ENCODE measurements around the gene TRMT1. TPM values are rescaled to one million over a fixed set of nuclear protein-coding genes. Genes with fewer than 3 reads are reported as not detected.

Gene TRMT1
- total and polyA plus RNA-seq, 2 donors = 16.5 to 31.2 TPM

DNA sequence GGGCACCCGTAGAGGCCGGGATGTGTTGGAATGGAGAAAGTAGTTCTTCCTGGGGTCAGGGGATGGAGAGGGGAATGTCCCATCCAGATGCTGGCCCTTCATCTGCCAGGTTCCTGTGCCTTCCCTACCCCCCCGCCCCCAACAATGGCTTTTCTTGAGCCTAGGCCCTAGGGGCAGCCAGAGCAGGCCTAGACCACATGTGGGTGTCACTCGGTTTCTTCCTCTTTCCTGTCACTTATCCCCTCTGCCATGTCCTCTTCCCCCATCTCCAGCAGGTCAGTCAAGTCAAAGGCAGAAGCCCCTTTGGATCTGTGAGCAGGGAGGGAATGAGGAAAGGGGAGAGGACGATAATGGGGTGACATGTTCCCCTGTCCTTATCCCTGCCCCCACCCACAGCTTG lies 50.3 kb downstream of the TRMT1 start:
- Histone ChIP-seq H3K27ac (ENCODE audit: low read depth) (no peak overlapping the region), H3K36me3 (ENCODE audit: insufficient read depth) (no peaks in the 10 kb centered on the region), H3K4me1 (ENCODE audit: insufficient read depth) (no peaks in the 10 kb centered on the region), H3K4me3 (ENCODE audit: low read depth, low read length) (no peak overlapping the region)
- no peak for DNase-seq (ENCODE audit: extremely low spot score)
- 75% methylated on average over 5 of the region's 5 CpGs for WGBS

DNA sequence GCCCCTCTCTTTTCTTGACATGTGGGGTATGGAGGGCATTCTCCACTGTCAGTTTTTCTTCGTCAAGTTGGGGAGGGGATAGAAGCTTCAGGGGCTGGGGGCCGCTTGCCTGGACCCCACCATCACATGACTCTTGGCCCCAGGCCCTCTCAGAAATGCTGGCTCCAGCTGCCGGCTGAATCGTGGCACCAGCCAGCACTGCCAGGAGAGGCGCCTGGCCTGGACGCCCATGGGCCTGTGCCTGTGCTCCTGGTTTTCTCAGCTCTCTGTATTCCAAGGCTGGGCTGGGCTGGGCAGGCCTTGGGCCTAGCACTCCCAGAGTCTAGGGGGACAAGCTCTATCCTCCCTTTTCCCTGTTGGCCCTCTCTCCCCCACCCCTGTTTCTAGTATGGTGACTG lies 52.4 kb downstream of the TRMT1 start:
- DNase-seq (ENCODE audit: extremely low spot score) = no peak
- WGBS = 53% methylated on average over 6 of the region's 6 CpGs
- H3K36me3 ChIP-seq (ENCODE audit: insufficient read depth) = no peaks in the 10 kb centered on the region
- H3K4me3 ChIP-seq (ENCODE audit: low read depth, low read length) = no peak overlapping the region
- H3K27ac ChIP-seq (ENCODE audit: low read depth) = no peak overlapping the region
- no peaks in the 10 kb centered on the region for H3K4me1 ChIP-seq (ENCODE audit: insufficient read depth)

GRCh38 chr19:13063461-13064091 lies 53.0 kb downstream of the TRMT1 start:
- Histone ChIP-seq H3K4me3 (ENCODE audit: low read depth, low read length) (no peak overlapping the region), H3K36me3 (ENCODE audit: insufficient read depth) (no peaks in the 10 kb centered on the region), H3K27ac (ENCODE audit: low read depth) (no peak overlapping the region), H3K4me1 (ENCODE audit: insufficient read depth) (no peaks in the 10 kb centered on the region)
- WGBS = 65% methylated on average over 5 of the region's 5 CpGs
- no peak for DNase-seq (ENCODE audit: extremely low spot score)

DNA sequence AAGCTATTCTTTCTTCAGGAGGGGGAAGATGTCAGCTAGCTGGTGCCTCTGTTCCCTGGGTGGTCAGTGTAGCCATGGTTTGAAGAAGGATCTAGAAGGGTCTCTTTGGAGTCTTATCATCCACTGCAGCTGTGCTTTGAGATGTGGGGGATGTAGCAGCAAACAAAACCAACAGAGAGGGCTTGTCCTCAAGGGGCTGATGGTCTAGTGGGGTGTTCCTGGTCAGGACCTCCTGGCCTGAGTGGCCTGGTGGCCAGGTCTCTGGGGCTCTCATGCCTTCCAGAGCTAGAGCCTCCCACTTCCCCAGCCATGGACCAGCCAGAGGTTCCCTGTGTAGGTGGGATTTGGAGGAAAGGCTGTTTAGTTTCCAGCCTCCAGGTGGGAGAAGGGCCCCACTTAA lies 54.2 kb downstream of the TRMT1 start:
- H3K36me3 ChIP-seq (ENCODE audit: insufficient read depth) = no peaks in the 10 kb centered on the region
- H3K4me3 ChIP-seq (ENCODE audit: low read depth, low read length) = no peak overlapping the region
- H3K4me1 ChIP-seq (ENCODE audit: insufficient read depth) = no peaks in the 10 kb centered on the region
- DNase-seq (ENCODE audit: extremely low spot score) = no peak
- no peak overlapping the region for H3K27ac ChIP-seq (ENCODE audit: low read depth)

DNA sequence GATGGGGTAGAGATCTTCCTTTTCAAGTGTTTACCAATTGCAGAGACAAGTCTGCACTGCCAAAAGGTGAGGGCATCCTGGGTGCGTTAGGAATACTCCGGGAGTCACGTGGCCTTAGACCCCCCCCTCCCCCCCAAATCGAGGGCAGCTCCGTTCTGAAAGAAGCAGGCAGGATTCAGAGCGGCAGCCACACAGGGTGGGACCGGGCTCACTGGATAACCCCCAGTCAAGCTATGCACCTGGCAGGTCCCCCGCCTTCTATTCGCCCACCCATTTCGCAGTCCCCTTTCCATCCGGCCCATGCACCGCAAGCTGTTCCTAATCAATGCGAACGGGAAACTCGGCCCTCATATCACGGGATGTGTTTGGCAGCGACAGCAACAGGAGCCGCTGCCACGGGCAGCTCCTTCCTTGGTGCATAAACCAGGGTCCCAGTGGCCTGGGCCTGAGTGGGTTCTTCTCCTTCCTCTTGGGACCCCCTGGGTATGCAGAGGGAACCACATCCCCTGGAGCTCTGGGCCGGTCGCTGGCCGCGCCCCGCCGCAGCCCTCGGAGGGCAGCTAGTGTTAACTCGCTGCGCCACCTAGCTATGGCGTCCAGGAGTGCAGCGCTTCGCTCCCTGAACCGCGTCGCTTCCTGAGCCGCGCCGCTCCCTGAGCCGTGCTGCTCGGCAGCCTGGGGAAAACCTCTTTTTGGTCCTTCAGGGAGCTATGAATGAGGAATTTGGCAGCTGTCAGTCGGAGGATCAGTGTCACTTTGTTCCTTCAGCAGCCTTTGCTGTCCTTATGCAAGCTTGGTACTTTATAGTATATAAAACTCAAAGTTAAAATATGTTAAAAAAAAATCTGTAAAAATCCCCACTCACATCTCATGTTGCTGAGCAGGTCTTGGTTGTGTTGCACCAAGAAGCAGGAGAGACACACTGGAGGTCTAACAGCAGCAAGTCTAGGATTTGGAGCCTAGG lies 55.3 kb downstream of the TRMT1 start:
- under 1% methylated on average over 40 of the region's 40 CpGs for WGBS
- Histone ChIP-seq H3K4me3 (ENCODE audit: low read depth, low read length) (peak overlapping the region; percentile 14), H3K4me1 (ENCODE audit: insufficient read depth) (no peaks in the 10 kb centered on the region), H3K27ac (ENCODE audit: low read depth) (no peak overlapping the region), H3K36me3 (ENCODE audit: insufficient read depth) (no peaks in the 10 kb centered on the region)
- no peak for DNase-seq (ENCODE audit: extremely low spot score)

GRCh38 chr19:13060233-13060963 lies 56.1 kb downstream of the TRMT1 start:
- DNase-seq (ENCODE audit: extremely low spot score) = no peak

GRCh38 chr19:13058951-13059660 lies 57.4 kb downstream of the TRMT1 start:
- no peak overlapping the region for H3K4me3 ChIP-seq (ENCODE audit: low read depth, low read length)
- WGBS = 50% methylated on average over 12 of the region's 12 CpGs
- H3K27ac ChIP-seq (ENCODE audit: low read depth) = no peak overlapping the region
- no peaks in the 10 kb centered on the region for H3K36me3 ChIP-seq (ENCODE audit: insufficient read depth)
- H3K4me1 ChIP-seq (ENCODE audit: insufficient read depth) = no peaks in the 10 kb centered on the region
- no peak for DNase-seq (ENCODE audit: extremely low spot score)

More at GRCh38 chr19:13060233-13060963, 56.1 kb downstream of the TRMT1 start:
- no peaks in the 10 kb centered on the region for H3K4me1 ChIP-seq (ENCODE audit: insufficient read depth)
- 19% methylated on average over 19 of the region's 19 CpGs for WGBS
- H3K36me3 ChIP-seq (ENCODE audit: insufficient read depth) = no peaks in the 10 kb centered on the region
- H3K4me3 ChIP-seq (ENCODE audit: low read depth, low read length) = peak overlapping the region; percentile 14
- H3K27ac ChIP-seq (ENCODE audit: low read depth) = peak overlapping the region; percentile 26

DNA sequence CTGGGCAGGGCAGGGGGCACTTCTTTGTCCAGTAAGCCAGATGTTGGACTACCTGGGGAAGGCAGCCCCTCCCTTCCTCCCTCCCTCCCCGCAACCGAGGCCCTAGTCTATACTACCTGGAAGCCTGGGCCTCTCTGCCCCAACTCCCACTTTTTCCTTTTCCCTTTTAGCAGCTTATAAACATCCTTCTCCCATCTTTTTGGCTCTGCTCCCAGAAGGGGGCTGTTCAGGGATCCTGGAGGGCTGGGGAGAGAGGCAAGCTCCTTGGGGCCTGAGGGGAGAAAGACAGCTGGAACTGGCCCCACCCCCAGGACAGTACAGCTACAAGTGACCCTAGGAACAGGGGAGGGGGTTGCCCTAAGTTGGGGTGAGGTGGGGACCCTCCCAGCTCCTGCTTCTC lies 58.8 kb downstream of the TRMT1 start:
- Histone ChIP-seq H3K36me3 (ENCODE audit: insufficient read depth) (no peaks in the 10 kb centered on the region), H3K4me1 (ENCODE audit: insufficient read depth) (no peaks in the 10 kb centered on the region), H3K4me3 (ENCODE audit: low read depth, low read length) (no peak overlapping the region), H3K27ac (ENCODE audit: low read depth) (peak overlapping the region; percentile 45)
- WGBS = 36% methylated on average over 2 of the region's 2 CpGs
- DNase-seq (ENCODE audit: extremely low spot score) = peak; percentile 81

DNA sequence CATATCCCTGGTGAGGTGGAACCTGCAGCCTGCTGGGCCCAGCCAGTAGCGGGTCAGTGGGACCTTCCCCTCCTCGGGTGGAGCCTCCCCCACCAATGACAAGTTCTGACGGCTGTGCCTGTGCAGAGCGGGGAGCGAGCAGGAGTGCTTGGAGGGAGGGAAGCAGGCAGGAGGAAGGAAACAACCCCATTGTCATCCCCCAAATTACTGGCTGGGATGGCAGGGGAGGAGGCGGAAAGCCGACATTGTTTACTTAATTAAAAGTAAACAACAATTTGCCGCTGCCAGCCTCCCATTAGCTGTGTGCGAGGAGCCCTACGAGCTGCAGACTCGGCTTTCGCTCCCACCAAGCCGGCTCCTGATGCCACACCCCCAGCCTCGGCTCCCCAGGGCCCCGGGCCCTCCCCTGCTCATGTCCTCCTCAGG lies 59.4 kb downstream of the TRMT1 start:
- Histone ChIP-seq H3K27ac (ENCODE audit: low read depth) (peak overlapping the region; percentile 45), H3K4me3 (ENCODE audit: low read depth, low read length) (no peak overlapping the region), H3K36me3 (ENCODE audit: insufficient read depth) (no peaks in the 10 kb centered on the region), H3K4me1 (ENCODE audit: insufficient read depth) (no peaks in the 10 kb centered on the region)
- WGBS = 19% methylated on average over 15 of the region's 15 CpGs
- DNase-seq (ENCODE audit: extremely low spot score) = no peak

DNA sequence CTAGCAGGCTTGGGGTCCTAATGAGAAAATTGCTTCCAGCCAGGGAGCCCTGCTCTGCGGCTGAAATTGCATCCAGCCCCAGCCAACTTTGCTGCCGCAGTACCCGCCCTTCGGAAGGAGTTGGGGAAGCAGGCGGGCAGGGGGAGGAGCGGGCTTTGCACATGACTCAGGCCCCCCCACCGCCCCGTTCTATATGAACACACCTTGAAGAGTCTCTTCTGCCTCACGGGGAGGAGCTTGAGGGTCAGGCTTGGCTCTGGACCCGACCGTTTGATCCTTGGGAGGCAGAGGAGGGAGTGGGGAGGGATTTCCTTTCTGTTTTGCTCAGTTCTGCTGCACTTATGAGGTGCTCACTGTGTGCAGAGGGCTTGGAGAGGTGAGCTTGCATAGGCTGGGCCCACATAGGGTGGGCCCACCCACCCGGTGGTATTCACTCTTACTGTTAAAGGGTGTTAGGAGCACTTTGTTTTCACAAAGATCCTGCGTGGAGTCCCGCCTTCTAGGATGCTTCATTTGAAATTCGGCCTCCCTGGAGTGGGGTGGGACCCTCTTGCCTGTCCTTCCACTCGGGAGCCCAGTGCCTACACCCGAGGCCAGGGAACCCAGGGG lies 60.4 kb downstream of the TRMT1 start:
- Histone ChIP-seq H3K36me3 (ENCODE audit: insufficient read depth) (no peaks in the 10 kb centered on the region), H3K27ac (ENCODE audit: low read depth) (peak overlapping the region; percentile 88), H3K4me3 (ENCODE audit: low read depth, low read length) (no peak overlapping the region), H3K4me1 (ENCODE audit: insufficient read depth) (peaks cover under 1% of the 10 kb centered on the region)
- DNase-seq (ENCODE audit: extremely low spot score) = no peak
- WGBS = 27% methylated on average over 17 of the region's 17 CpGs

DNA sequence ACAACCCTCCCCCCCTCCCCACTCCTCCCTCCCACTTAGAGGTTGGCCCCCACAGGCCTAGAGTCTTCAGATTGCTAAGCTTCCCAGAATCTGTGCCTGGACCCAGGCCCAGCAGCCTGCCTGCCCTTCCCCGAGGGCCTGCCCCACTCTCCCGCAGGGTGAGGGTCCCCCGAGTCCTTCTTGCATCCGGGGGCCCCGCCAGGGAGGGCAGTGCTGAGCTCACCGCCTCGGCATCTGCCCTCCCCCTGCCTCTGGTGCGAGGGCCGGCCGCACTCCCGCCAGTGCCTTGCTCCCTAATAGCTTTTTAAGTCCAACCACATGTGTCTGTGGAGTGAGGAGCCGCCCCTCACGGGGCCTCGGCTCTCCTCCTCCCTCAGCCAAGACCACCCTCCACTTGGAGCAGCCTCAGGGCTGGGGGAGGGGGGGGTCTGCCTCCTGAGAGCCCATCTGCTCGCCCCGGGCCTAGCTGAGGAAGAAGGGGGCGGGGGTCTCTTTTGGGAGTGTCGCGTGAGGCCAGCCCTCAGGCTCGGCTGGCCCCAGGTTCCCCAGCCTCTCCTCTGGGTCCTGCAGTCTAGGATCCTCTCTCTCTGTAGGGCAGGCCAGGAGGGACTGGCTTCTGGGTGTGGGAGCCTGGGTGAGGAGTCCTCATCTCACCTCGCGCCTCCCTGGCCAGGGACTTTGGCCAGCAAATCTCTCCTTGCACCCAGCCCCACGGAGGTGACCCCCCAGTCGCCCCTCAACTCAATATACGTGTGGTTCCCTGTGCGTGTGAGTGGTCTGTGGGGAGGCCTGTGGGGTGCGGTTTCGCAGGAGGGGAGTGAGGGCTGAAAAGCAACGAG lies 61.1 kb downstream of the TRMT1 start:
- Histone ChIP-seq H3K4me1 (ENCODE audit: insufficient read depth) (peaks cover 1% of the 10 kb centered on the region), H3K36me3 (ENCODE audit: insufficient read depth) (no peaks in the 10 kb centered on the region), H3K4me3 (ENCODE audit: low read depth, low read length) (no peak overlapping the region), H3K27ac (ENCODE audit: low read depth) (peak overlapping the region; percentile 88)
- DNase-seq (ENCODE audit: extremely low spot score) = peak; percentile 75
- 20% methylated on average over 29 of the region's 29 CpGs for WGBS
